ENCODE data around the gene TMEM14C. TPM values are rescaled to one million over a fixed set of nuclear protein-coding genes. Genes with fewer than 3 reads are reported as not detected.

TMEM14C gene
- total RNA-seq, result 100 to 1,000 TPM; 102 to 119 (median 109) TPM
- polyA plus RNA-seq, result 174 TPM
- long read RNA-seq, donor 1, transcript TMEM14C-205 (6 exons, 1,177 nt), result minor isoform, 5 of 76 reads
- long read RNA-seq, donor 1, transcript TMEM14C-201 (6 exons, 1,113 nt), result major isoform, 65 of 76 reads
- long read RNA-seq, donor 1, partial matches to known transcripts, result 0 of 76 reads
- long read RNA-seq, donor 1, other reads (novel, unspliced or antisense), result 6 of 76 reads
- long read RNA-seq, donor 2, transcript TMEM14C-201 (6 exons, 1,113 nt), result major isoform, 46 of 53 reads
- long read RNA-seq, donor 2, partial matches to known transcripts, result 1 of 53 reads
- long read RNA-seq, donor 2, other reads (novel, unspliced or antisense), result 4 of 53 reads
- long read RNA-seq, donor 3, transcript TMEM14C-201 (6 exons, 1,113 nt), result major isoform, 53 of 58 reads
- long read RNA-seq, donor 3, partial matches to known transcripts, result 1 of 58 reads
- long read RNA-seq, donor 3, other reads (novel, unspliced or antisense), result 0 of 58 reads
- long read RNA-seq, donor 4, transcript TMEM14C-201 (6 exons, 1,113 nt), result major isoform, 50 of 59 reads
- long read RNA-seq, donor 4, partial matches to known transcripts, result 0 of 59 reads
- long read RNA-seq, donor 4, other reads (novel, unspliced or antisense), result 6 of 59 reads

DNA sequence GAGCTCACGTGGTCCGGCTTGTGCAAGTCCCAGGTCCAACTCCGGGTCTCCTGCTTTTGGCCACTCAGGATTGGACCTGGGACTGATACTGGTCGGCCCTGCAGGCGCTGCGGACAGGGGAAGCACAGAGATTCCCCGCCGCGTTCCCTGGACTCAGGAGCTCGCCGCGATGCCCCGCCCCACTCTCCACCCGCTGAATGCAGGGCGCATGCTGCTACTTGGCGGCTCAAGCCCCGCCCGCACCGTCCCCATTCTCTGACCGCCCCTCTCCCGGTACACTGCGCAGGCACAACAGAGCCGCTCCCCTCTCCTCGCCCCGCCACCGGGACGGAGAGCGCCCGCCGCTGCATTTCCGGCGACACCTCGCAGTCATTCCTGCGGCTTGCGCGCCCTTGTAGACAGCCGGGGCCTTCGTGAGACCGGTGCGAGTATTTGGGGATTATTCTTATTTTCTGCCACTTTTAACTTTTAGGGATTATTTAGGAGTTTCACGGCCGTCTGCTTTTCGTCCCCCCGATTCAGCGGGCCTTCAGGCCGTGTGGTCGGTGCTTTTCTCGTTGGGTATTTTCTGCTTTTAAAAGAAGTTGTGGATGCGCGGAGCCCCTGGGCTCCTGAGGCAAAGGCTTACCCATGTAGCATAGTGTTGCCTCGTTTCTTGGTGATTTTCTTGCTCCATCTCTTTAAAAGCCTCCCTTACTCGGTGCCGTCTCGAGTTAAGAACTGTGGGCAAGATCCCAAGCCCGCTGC lies at the start of gene TMEM14C:
TSS of gene TMEM14C (plus strand) at position 251 of the 747 bp plus-strand sequence. CDS start 1,544 bp downstream, outside the sequence.
- WGBS, result under 1% methylated on average over 55 of the region's 55 CpGs
- no peaks in the 10 kb centered on the region for H3K27me3 ChIP-seq (ENCODE audit: control insufficient read depth, insufficient read depth)
- H3K4me3 ChIP-seq (ENCODE audit: low read length), result peak within 1 kb of the TSS; percentile 51
- DNase-seq, result peak; percentile 99 to 100 (median 100)
- H3K9me3 ChIP-seq (ENCODE audit: control insufficient read depth, low read length), result no peaks in the 10 kb centered on the region
- H3K27ac ChIP-seq (ENCODE audit: low read length), result peak within 1 kb of the TSS; percentile 91
- intact Hi-C loops (cut with DNase I), result no loop called here
- H3K4me1 ChIP-seq (ENCODE audit: control insufficient read depth, insufficient read depth, low read length), result peaks cover 3% of the 10 kb centered on the region
- ATAC-seq, result peak; percentile 99

DNA sequence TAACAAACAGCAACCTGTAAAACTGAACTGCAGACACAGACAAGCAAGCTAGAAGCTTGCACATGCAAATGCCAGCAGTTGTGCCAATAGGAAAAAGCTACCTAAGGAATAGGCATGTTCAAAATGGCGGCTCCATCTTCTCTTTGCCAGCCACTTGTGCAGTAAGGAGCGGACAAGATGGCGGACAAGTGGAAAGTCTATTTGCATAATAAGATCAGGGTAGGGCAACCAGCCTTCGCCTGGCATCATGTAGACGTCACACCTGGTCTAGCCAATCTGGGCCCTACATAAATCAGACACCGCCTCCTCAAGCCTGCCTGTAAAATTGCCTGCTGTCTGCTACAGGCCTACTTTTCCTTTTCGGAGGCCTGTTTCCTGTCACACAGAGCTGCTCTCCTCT lies 46.5 kb upstream of the TMEM14C start:
- Histone ChIP-seq H3K4me1 (ENCODE audit: control insufficient read depth, insufficient read depth, low read length) (no peaks in the 10 kb centered on the region), H3K27me3 (ENCODE audit: control insufficient read depth, insufficient read depth) (no peaks in the 10 kb centered on the region), H3K27ac (ENCODE audit: low read length) (no peak overlapping the region), H3K9me3 (ENCODE audit: control insufficient read depth, low read length) (no peaks in the 10 kb centered on the region), H3K4me3 (ENCODE audit: low read length) (no peak overlapping the region)
- intact Hi-C loops (cut with DNase I), result no loop called here
- 93% methylated on average over 7 of the region's 7 CpGs for WGBS
- ATAC-seq (no peak), DNase-seq (no peak)

DNA sequence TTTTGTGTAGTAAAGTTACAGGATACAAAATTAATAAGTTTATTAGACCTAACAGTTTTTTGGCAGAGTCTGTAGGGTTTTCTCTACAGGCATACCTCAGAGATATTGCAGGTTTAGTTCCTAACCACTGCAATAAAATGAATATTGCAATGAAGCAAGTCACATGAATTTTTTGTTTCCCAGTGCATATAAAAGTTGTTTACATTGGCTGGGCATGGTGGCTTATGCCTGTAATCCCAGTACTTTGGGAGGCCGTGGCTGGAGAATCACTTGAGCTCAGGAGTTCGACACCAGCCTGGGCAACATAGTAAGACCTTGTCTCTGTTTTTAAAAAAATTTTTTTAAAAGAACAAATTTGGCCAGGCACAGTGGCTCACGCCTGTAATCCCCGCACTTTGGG lies 44.4 kb upstream of the TMEM14C start:
- H3K9me3 ChIP-seq (ENCODE audit: control insufficient read depth, low read length), result no peaks in the 10 kb centered on the region
- H3K27ac ChIP-seq (ENCODE audit: low read length), result no peak overlapping the region
- H3K4me3 ChIP-seq (ENCODE audit: low read length), result no peak overlapping the region
- no peaks in the 10 kb centered on the region for H3K27me3 ChIP-seq (ENCODE audit: control insufficient read depth, insufficient read depth)
- no peak for ATAC-seq
- 84% methylated on average over 4 of the region's 4 CpGs for WGBS
- DNase-seq, result no peak
- intact Hi-C loops (cut with DNase I), result no loop called here
- no peaks in the 10 kb centered on the region for H3K4me1 ChIP-seq (ENCODE audit: control insufficient read depth, insufficient read depth, low read length)

DNA sequence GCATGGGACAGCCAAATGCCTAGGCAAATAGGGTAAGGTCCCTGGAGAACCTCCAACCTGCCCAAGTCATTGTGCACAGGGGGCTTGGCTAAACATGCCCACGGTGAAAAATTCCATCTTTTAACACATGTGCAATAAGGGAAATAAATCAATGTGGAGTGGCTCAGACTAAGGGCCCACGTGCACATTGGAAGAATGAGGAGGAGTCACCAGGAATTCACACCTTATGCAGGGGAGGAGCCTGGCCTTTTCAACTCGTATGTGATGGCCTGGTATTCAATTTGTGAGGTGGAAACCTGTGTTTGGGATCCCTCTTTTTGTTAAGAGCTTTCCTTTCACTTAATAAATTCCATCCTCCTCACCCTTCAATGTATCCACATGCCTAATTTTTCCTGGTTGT lies 41.1 kb upstream of the TMEM14C start:
- Histone ChIP-seq H3K9me3 (ENCODE audit: control insufficient read depth, low read length) (no peaks in the 10 kb centered on the region), H3K27ac (ENCODE audit: low read length) (no peak overlapping the region), H3K4me1 (ENCODE audit: control insufficient read depth, insufficient read depth, low read length) (no peaks in the 10 kb centered on the region), H3K27me3 (ENCODE audit: control insufficient read depth, insufficient read depth) (no peaks in the 10 kb centered on the region), H3K4me3 (ENCODE audit: low read length) (no peak overlapping the region)
- intact Hi-C loops (cut with DNase I), result no loop called here
- DNase-seq (no peak), ATAC-seq (no peak)
- WGBS, result 48% methylated on average over 3 of the region's 3 CpGs

DNA sequence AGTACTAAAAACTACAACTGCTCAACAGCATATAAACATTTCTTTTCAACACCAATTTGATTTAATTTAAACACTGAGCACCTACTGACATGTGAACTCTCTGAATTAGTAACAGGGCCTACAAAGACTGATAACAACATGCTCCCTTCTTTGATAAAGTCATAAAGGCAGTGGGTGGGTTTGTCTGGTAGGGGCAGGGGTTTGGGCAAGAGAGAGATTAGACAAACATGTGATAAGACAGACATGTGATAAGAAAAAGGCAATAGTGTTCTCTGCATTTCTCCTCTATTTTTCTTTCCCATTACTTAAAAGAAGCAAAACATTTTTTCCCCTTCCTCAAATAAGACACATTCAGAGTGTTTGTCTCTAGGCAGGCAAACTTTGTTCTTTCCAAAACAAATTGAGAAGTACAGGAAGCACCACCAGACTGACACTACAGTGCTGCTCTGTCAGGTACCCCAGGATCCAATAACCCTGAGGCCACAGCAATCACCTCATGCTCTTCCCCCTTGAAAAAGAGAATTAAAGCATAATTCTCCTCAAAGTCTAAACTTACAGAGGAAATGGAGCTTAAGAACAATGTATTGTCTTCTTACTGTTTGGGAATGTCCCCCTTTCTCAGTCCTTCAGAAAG lies 40.4 kb upstream of the TMEM14C start:
- Histone ChIP-seq H3K27ac (ENCODE audit: low read length) (no peak overlapping the region), H3K4me1 (ENCODE audit: control insufficient read depth, insufficient read depth, low read length) (no peaks in the 10 kb centered on the region), H3K27me3 (ENCODE audit: control insufficient read depth, insufficient read depth) (no peaks in the 10 kb centered on the region), H3K9me3 (ENCODE audit: control insufficient read depth, low read length) (no peaks in the 10 kb centered on the region), H3K4me3 (ENCODE audit: low read length) (no peak overlapping the region)
- DNase-seq (no peak), ATAC-seq (no peak)
- intact Hi-C loops (cut with DNase I), result no loop called here

DNA sequence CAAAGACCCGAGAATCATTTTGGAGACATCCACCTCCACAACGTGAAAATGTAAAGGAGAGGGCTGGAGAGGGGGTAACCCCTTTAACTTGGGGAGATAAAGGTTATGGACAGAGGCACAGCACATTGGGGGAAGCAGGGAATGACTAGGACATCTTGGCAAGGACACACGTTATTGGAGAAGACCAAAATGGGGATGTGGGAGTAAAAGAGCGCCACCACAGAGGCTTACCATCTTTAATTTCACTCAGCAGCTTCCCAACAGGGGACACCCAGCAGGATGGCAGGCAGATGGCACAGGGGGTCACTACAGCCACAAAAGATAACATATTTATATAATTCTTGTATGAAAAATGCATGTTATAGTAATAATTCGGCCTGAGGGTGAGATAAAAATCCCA lies 38.3 kb upstream of the TMEM14C start:
- H3K27ac ChIP-seq (ENCODE audit: low read length), result no peak overlapping the region
- H3K27me3 ChIP-seq (ENCODE audit: control insufficient read depth, insufficient read depth), result no peaks in the 10 kb centered on the region
- no peaks in the 10 kb centered on the region for H3K4me1 ChIP-seq (ENCODE audit: control insufficient read depth, insufficient read depth, low read length)
- DNase-seq (no peak), ATAC-seq (no peak)
- H3K4me3 ChIP-seq (ENCODE audit: low read length), result no peak overlapping the region
- no peaks in the 10 kb centered on the region for H3K9me3 ChIP-seq (ENCODE audit: control insufficient read depth, low read length)
- WGBS, result 69% methylated on average over 5 of the region's 5 CpGs
- intact Hi-C loops (cut with DNase I), result no loop called here

DNA sequence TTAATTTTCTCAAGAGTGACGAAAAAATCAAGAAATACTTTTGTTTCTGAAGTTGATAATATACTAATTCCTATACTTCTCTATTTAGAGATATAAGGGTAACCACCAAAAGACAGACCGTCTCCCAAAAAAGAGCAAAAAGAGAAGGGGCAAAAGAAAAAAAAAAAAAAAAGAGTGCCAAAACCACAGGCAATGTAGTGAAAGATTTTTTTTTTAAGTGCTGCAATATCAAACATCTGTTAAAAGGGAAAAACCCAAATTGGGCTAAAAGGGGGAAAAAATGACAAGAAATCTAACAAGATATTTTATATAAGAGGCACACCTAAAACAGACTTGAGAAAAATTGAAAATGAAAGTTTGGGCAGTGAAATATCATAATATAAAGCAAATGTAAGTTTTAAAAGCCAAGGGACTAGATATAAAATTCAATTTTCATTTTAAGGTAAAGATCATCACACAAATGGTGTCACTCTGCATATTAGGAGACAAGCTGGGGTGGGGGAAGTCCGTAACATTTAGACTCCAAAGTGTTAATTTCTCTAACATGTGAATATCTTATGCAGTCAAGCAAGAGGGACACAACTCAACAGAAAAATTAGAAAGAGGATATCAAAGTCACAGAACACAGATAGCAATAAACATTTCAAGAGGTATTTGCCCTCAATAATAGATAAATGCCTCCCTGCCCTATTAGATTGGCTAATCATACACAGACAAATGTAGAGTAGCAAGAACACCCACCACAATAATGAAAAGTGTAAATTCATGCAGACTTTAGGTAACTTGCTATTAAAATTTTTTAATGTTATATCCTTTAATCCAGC lies 37.6 kb upstream of the TMEM14C start:
- intact Hi-C loops (cut with DNase I), result no loop called here

DNA sequence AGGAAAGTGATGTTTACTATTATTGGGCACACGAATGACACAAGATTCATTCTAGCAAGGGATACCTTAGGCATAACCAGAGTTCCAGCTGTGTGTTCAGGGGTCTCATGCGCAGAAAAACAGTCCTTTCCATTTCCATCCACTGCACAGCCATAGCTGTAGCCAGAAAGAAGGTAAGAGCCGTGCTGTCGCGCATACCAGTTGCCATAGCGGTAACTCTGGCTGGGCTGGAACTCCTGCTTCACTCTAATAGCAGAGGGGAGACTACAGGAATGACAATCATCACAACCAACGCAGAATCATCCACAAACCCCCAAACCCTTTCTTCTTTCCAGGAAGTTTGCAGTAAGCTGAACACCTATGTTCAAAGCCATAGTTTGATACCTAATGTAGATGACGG lies 36.0 kb upstream of the TMEM14C start:
- no peaks in the 10 kb centered on the region for H3K4me1 ChIP-seq (ENCODE audit: control insufficient read depth, insufficient read depth, low read length)
- H3K4me3 ChIP-seq (ENCODE audit: low read length), result no peak overlapping the region
- DNase-seq, result no peak
- 75% methylated on average over 8 of the region's 8 CpGs for WGBS
- no peaks in the 10 kb centered on the region for H3K9me3 ChIP-seq (ENCODE audit: control insufficient read depth, low read length)
- H3K27me3 ChIP-seq (ENCODE audit: control insufficient read depth, insufficient read depth), result no peaks in the 10 kb centered on the region
- intact Hi-C loops (cut with DNase I), result no loop called here
- H3K27ac ChIP-seq (ENCODE audit: low read length), result no peak overlapping the region
- no peak for ATAC-seq

More for the DNA sequence above, 37.6 kb upstream of the TMEM14C start:
- Histone ChIP-seq H3K27me3 (ENCODE audit: control insufficient read depth, insufficient read depth) (no peaks in the 10 kb centered on the region), H3K4me3 (ENCODE audit: low read length) (no peak overlapping the region), H3K4me1 (ENCODE audit: control insufficient read depth, insufficient read depth, low read length) (no peaks in the 10 kb centered on the region), H3K9me3 (ENCODE audit: control insufficient read depth, low read length) (no peaks in the 10 kb centered on the region), H3K27ac (ENCODE audit: low read length) (no peak overlapping the region)
- DNase-seq (no peak), ATAC-seq (no peak)
- WGBS, result 56% methylated on average over 3 of the region's 3 CpGs

DNA sequence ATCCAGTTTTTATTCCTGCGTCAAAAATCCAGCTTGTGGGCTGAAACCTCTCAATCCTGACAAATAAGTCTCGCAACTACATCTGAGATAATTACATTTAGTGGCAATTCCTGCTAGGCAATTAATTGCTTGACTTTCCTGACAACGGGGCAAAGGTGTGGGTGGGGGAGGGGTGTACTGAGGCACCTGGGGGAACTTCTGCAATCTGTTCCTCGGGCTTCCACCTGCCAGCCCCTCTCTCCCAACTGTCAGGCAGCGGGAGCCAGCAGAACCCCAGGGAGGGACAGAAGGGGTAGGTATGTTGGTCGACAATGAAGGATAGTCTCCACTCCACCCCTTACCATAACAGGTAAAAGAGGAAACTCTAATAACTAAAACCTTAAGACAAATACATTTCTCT lies 35.3 kb upstream of the TMEM14C start:
- Histone ChIP-seq H3K4me1 (ENCODE audit: control insufficient read depth, insufficient read depth, low read length) (no peaks in the 10 kb centered on the region), H3K9me3 (ENCODE audit: control insufficient read depth, low read length) (no peaks in the 10 kb centered on the region), H3K27me3 (ENCODE audit: control insufficient read depth, insufficient read depth) (no peaks in the 10 kb centered on the region), H3K27ac (ENCODE audit: low read length) (no peak overlapping the region), H3K4me3 (ENCODE audit: low read length) (no peak overlapping the region)
- intact Hi-C loops (cut with DNase I), result no loop called here
- no peak for ATAC-seq
- no peak for DNase-seq
- 38% methylated on average over 6 of the region's 6 CpGs for WGBS

Data from right cardiac atrium (tissue), 5 donors.